ENCODE results near the gene DTX3L.
"Not testable (repeated sequence)": the region's sequence is repeated elsewhere in the genome, so short reads cannot be mapped to it uniquely, and the experiment has no call there.

The DTX3L gene

DNA sequence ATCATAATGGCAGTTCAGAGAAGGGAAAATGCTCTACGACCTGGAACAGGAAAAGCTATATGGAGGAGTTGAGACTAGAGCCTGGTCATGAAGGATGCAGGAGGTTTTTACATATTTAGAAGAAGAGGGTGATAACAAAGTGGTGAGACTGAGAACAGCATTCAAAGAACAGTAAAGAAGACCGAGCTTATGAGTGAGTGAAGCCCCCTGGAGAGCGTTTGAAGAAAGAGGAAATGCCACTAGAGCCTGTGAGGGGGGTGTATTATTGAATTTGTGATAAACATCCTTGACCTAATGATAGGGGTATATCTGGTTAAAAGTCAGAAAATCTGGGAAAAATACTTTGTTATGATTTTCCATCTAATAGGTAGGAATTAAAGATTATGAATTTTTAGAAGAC is 4.2 kb upstream of the DTX3L start:
- H3K36me3 ChIP-seq (ENCODE audit: control insufficient read depth in 1 of 2, insufficient read depth in 2 of 2, low read length in 2 of 2): peaks cover 25 to 43% of the 10 kb centered on the region in 2 donors
- no peak overlapping the region for H3K4me3 ChIP-seq (ENCODE audit: low read depth in 1 of 2, low read length in 2 of 2)
- H3K4me1 ChIP-seq (ENCODE audit: control insufficient read depth in 1 of 2, insufficient read depth in 2 of 2, low read length in 2 of 2): peaks cover 9 to 13% of the 10 kb centered on the region in 2 donors
- no peaks in the 10 kb centered on the region for H3K9me3 ChIP-seq (ENCODE audit: control insufficient read depth in 1 of 2, low read length in 2 of 2)
- H3K9ac ChIP-seq (ENCODE audit: low read depth in 1 of 2, low read length in 2 of 2): no peak overlapping the region
- no peak overlapping the region for H3K27ac ChIP-seq (ENCODE audit: low read depth, low read length)
- no peaks in the 10 kb centered on the region for H3K27me3 ChIP-seq (ENCODE audit: control insufficient read depth in 1 of 2, insufficient read depth in 2 of 2, low read length in 2 of 2)

DNA sequence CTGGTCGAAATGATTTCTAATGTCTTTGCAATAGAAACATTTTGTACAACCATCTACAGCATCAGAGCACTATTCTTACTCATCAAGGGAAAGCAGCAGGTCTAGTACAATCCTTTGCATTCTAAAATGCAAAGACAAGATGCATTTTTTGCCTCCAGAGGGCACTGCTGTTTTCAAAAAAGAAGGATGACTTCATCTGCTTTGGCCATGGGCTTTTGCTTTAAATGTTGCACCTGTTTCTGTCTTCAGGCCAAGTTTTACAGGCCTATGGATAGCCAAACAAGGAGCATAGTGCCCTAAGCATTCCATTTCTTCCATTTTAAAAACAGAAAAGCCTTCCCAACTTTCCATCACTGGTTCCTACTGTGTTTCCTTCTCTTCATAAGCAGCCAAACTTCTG is 3.5 kb upstream of the DTX3L start:
- no peaks in the 10 kb centered on the region for H3K9me3 ChIP-seq (ENCODE audit: control insufficient read depth in 1 of 2, low read length in 2 of 2)
- H3K4me1 ChIP-seq (ENCODE audit: control insufficient read depth in 1 of 2, insufficient read depth in 2 of 2, low read length in 2 of 2): peaks cover 10 to 19% of the 10 kb centered on the region in 2 donors
- H3K4me3 ChIP-seq (ENCODE audit: low read depth in 1 of 2, low read length in 2 of 2): no peak overlapping the region
- H3K27me3 ChIP-seq (ENCODE audit: control insufficient read depth in 1 of 2, insufficient read depth in 2 of 2, low read length in 2 of 2): no peaks in the 10 kb centered on the region
- no peak overlapping the region for H3K9ac ChIP-seq (ENCODE audit: low read depth in 1 of 2, low read length in 2 of 2)
- H3K36me3 ChIP-seq (ENCODE audit: control insufficient read depth in 1 of 2, insufficient read depth in 2 of 2, low read length in 2 of 2): peaks cover 18 to 35% of the 10 kb centered on the region in 2 donors
- no peak overlapping the region for H3K27ac ChIP-seq (ENCODE audit: low read depth, low read length)

GRCh38 chr3:122562923-122563716 is 1.0 kb upstream of the DTX3L start:
- H3K4me1 ChIP-seq (ENCODE audit: control insufficient read depth in 1 of 2, insufficient read depth in 2 of 2, low read length in 2 of 2): peaks cover 20 to 25% of the 10 kb centered on the region in 2 donors
- no peaks in the 10 kb centered on the region for H3K9me3 ChIP-seq (ENCODE audit: control insufficient read depth in 1 of 2, low read length in 2 of 2)
- peak overlapping the region; percentile 65 to 95 for H3K9ac ChIP-seq (ENCODE audit: low read depth in 1 of 2, low read length in 2 of 2)
- peak overlapping the region; percentile 73 to 94 for H3K4me3 ChIP-seq (ENCODE audit: low read depth in 1 of 2, low read length in 2 of 2)
- H3K36me3 ChIP-seq (ENCODE audit: control insufficient read depth in 1 of 2, insufficient read depth in 2 of 2, low read length in 2 of 2): peaks cover 8 to 36% of the 10 kb centered on the region in 2 donors
- H3K27me3 ChIP-seq (ENCODE audit: control insufficient read depth in 1 of 2, insufficient read depth in 2 of 2, low read length in 2 of 2): no peaks in the 10 kb centered on the region
- H3K27ac ChIP-seq (ENCODE audit: low read depth, low read length): no peak overlapping the region

DNA sequence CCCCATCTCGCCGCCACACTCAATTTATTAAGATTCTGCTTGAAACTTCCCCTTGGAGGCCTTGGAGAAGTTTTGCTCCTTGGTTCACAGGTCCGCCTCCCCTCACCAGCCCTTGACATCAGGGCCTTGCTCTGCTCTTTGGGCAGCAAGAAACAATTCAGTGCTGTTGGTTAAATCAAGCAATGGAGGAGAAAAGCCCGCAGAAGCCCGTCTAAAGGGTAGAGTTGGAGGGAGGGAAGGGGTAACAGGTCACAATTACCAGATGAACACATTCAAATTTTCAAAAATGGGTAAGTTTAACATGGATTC is 467 bp upstream of the DTX3L start:
- H3K9ac ChIP-seq (ENCODE audit: low read depth in 1 of 2, low read length in 2 of 2): peak overlapping the region; percentile 65 to 95
- no peaks in the 10 kb centered on the region for H3K27me3 ChIP-seq (ENCODE audit: control insufficient read depth in 1 of 2, insufficient read depth in 2 of 2, low read length in 2 of 2)
- peaks cover 20 to 25% of the 10 kb centered on the region in 2 donors for H3K4me1 ChIP-seq (ENCODE audit: control insufficient read depth in 1 of 2, insufficient read depth in 2 of 2, low read length in 2 of 2)
- H3K36me3 ChIP-seq (ENCODE audit: control insufficient read depth in 1 of 2, insufficient read depth in 2 of 2, low read length in 2 of 2): peaks cover 4 to 35% of the 10 kb centered on the region in 2 donors
- H3K27ac ChIP-seq (ENCODE audit: low read depth, low read length): peak overlapping the region; percentile 94
- no peaks in the 10 kb centered on the region for H3K9me3 ChIP-seq (ENCODE audit: control insufficient read depth in 1 of 2, low read length in 2 of 2)
- peak overlapping the region; percentile 73 to 94 for H3K4me3 ChIP-seq (ENCODE audit: low read depth in 1 of 2, low read length in 2 of 2)

DNA sequence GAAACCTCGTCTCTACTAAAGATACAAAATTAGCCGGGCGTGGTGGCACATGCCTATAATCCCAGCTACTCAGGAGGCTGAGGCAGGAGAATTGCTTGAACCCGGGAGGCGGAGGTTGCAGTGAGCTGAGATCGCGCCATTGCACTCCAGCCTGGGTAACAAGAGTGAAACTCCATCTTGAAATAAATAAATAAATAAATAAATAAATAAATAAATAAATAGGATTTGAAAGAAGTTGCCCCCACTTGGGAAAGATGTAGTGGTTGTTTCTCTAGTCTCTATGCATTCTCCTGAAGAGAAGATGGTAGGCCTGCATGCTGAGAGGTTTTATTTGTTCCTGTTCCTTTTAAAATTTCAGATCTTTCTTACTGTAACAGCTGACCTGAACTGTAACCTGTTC is 4.0 kb downstream of the DTX3L start:
- Histone ChIP-seq H3K36me3 (ENCODE audit: control insufficient read depth in 1 of 2, insufficient read depth in 2 of 2, low read length in 2 of 2) (peaks cover 16 to 68% of the 10 kb centered on the region in 2 donors), H3K4me1 (ENCODE audit: control insufficient read depth in 1 of 2, insufficient read depth in 2 of 2, low read length in 2 of 2) (peaks cover 13 to 17% of the 10 kb centered on the region in 2 donors)
- not testable (repeated sequence) for H3K9me3 ChIP-seq (ENCODE audit: control insufficient read depth in 1 of 2, low read length in 2 of 2); H3K9ac ChIP-seq (ENCODE audit: low read depth in 1 of 2, low read length in 2 of 2); H3K27ac ChIP-seq (ENCODE audit: low read depth, low read length); H3K4me3 ChIP-seq (ENCODE audit: low read depth in 1 of 2, low read length in 2 of 2); H3K27me3 ChIP-seq (ENCODE audit: control insufficient read depth in 1 of 2, insufficient read depth in 2 of 2, low read length in 2 of 2)

GRCh38 chr3:122568755-122569154 is 4.6 kb downstream of the DTX3L start:
- Histone ChIP-seq H3K9ac (ENCODE audit: low read depth in 1 of 2, low read length in 2 of 2) (no peak overlapping the region), H3K9me3 (ENCODE audit: control insufficient read depth in 1 of 2, low read length in 2 of 2) (no peaks in the 10 kb centered on the region), H3K27ac (ENCODE audit: low read depth, low read length) (no peak overlapping the region), H3K36me3 (ENCODE audit: control insufficient read depth in 1 of 2, insufficient read depth in 2 of 2, low read length in 2 of 2) (peaks cover 16 to 74% of the 10 kb centered on the region in 2 donors), H3K27me3 (ENCODE audit: control insufficient read depth in 1 of 2, insufficient read depth in 2 of 2, low read length in 2 of 2) (no peaks in the 10 kb centered on the region), H3K4me3 (ENCODE audit: low read depth in 1 of 2, low read length in 2 of 2) (no peak overlapping the region), H3K4me1 (ENCODE audit: control insufficient read depth in 1 of 2, insufficient read depth in 2 of 2, low read length in 2 of 2) (peaks cover 10 to 16% of the 10 kb centered on the region in 2 donors)

GRCh38 chr3:122572940-122573412 is 8.8 kb downstream of the DTX3L start:
- H3K9me3 ChIP-seq (ENCODE audit: control insufficient read depth in 1 of 2, low read length in 2 of 2): no peaks in the 10 kb centered on the region
- H3K4me3 ChIP-seq (ENCODE audit: low read depth in 1 of 2, low read length in 2 of 2): no peak overlapping the region
- H3K27me3 ChIP-seq (ENCODE audit: control insufficient read depth in 1 of 2, insufficient read depth in 2 of 2, low read length in 2 of 2): no peaks in the 10 kb centered on the region
- H3K36me3 ChIP-seq (ENCODE audit: control insufficient read depth in 1 of 2, insufficient read depth in 2 of 2, low read length in 2 of 2): peaks cover 14 to 54% of the 10 kb centered on the region in 2 donors
- H3K9ac ChIP-seq (ENCODE audit: low read depth in 1 of 2, low read length in 2 of 2): no peak overlapping the region
- no peak overlapping the region for H3K27ac ChIP-seq (ENCODE audit: low read depth, low read length)
- H3K4me1 ChIP-seq (ENCODE audit: control insufficient read depth in 1 of 2, insufficient read depth in 2 of 2, low read length in 2 of 2): peaks cover 0 to 3% of the 10 kb centered on the region in 2 donors

GRCh38 chr3:122576174-122576940 is 12.2 kb downstream of the DTX3L start:
- Histone ChIP-seq H3K4me3 (ENCODE audit: low read depth in 1 of 2, low read length in 2 of 2) (no peak overlapping the region), H3K4me1 (ENCODE audit: control insufficient read depth in 1 of 2, insufficient read depth in 2 of 2, low read length in 2 of 2) (peaks cover 0 to 3% of the 10 kb centered on the region in 2 donors), H3K27me3 (ENCODE audit: control insufficient read depth in 1 of 2, insufficient read depth in 2 of 2, low read length in 2 of 2) (no peaks in the 10 kb centered on the region), H3K36me3 (ENCODE audit: control insufficient read depth in 1 of 2, insufficient read depth in 2 of 2, low read length in 2 of 2) (peaks cover 5 to 23% of the 10 kb centered on the region in 2 donors), H3K27ac (ENCODE audit: low read depth, low read length) (no peak overlapping the region), H3K9ac (ENCODE audit: low read depth in 1 of 2, low read length in 2 of 2) (no peak overlapping the region), H3K9me3 (ENCODE audit: control insufficient read depth in 1 of 2, low read length in 2 of 2) (peaks cover under 1 to 2% of the 10 kb centered on the region in 2 donors)

DNA sequence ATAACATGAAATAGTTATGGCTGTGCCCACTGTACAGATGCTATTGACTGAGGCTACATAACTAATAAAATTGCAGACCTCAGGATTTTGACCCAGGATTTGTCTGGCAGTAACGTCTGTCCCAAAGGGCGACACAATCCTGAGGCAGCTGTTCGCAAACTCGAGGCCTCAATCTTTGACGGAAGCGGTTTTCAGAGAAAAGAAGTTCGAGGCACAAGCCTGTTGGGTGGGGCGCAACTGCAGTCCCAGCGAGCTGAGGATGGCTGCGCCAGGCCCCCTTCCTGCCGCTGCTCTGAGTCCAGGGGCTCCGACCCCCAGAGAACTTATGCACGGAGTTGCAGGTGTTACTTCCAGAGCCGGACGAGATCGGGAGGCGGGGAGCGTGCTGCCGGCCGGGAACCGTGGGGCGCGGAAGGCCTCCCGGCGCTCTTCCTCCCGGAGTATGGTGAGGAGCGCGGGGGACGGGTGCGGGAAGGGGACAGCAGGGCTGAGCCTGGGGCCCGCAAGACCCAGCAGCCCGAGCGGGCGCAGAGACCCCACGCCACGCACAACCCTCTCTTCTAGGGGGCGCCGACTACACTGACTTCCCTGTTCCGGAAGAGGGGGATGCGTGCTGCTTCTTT is 13.4 kb downstream of the DTX3L start, which contains the start of gene PARP15:
TSS of gene PARP15 (plus strand) at position 242 of the 623 bp plus-strand sequence. CDS start at position 260, 18 bp downstream.
- H3K36me3 ChIP-seq (ENCODE audit: control insufficient read depth in 1 of 2, insufficient read depth in 2 of 2, low read length in 2 of 2): peaks cover 2 to 14% of the 10 kb centered on the region in 2 donors
- H3K4me3 ChIP-seq (ENCODE audit: low read depth in 1 of 2, low read length in 2 of 2): peak within 1 kb of the TSS; percentile 57 to 64

More for the DNA sequence above, 13.4 kb downstream of the DTX3L start, which contains the start of gene PARP15:
- peaks cover 11 to 12% of the 10 kb centered on the region in 2 donors for H3K9me3 ChIP-seq (ENCODE audit: control insufficient read depth in 1 of 2, low read length in 2 of 2)
- no peaks in the 10 kb centered on the region for H3K27me3 ChIP-seq (ENCODE audit: control insufficient read depth in 1 of 2, insufficient read depth in 2 of 2, low read length in 2 of 2)
- H3K4me1 ChIP-seq (ENCODE audit: control insufficient read depth in 1 of 2, insufficient read depth in 2 of 2, low read length in 2 of 2): peaks cover 0 to 3% of the 10 kb centered on the region in 2 donors
- peak within 1 kb of the TSS; percentile 29 to 30 for H3K9ac ChIP-seq (ENCODE audit: low read depth in 1 of 2, low read length in 2 of 2)
- no peak within 1 kb of the TSS for H3K27ac ChIP-seq (ENCODE audit: low read depth, low read length)

Data from duodenal mucosa (tissue), 2 donors.